GM23338 (cell line): ENCODE measurements around the gene NAP1L2. TPM values are rescaled to one million over a fixed set of nuclear protein-coding genes. Genes with fewer than 3 reads are reported as not detected.

Source experiments
- ATAC-seq: fragments of 200-7000 bp; cut with Tn5 transposase; 3 replicates; pipeline ENCODE4 v1.9.1; 2020
- DNase-seq: peaks from one replicate; pipeline ENCODE4 v3.0.0-alpha.2; 2015; ENCODE audit warnings: low spot score
- H2AFZ ChIP-seq: fragments of 200-600 bp; sonication (generic); 2 replicates; pipeline ENCODE4 v1.8.0; 2016; ENCODE audit warnings: antibody characterized with exemption, mild to moderate bottlenecking, moderate library complexity
- H3F3A ChIP-seq: fragments of 200-600 bp; sonication (generic); replicated peaks from 2 replicates; pipeline ENCODE4 v1.8.0; 2017; ENCODE audit warnings: antibody characterized with exemption, mixed run types, low read depth
- H3K27ac ChIP-seq: fragments of 200-600 bp; sonication (generic); 2 replicates; pipeline ENCODE4 v1.6.1; 2016; ENCODE audit warnings: low read depth
- H3K27me3 ChIP-seq: fragments of 200-600 bp; sonication (generic); 2 replicates; pipeline ENCODE4 v1.8.0; 2016; ENCODE audit warnings: mild to moderate bottlenecking, mixed run types, moderate library complexity; ENCODE audit not compliant: insufficient read depth
- H3K36me3 ChIP-seq: fragments of 200-600 bp; sonication (generic); 2 replicates; pipeline ENCODE4 v1.8.0; 2016; ENCODE audit warnings: mild to moderate bottlenecking; ENCODE audit not compliant: insufficient read depth
- H3K4me1 ChIP-seq: fragments of 200-600 bp; sonication (generic); 2 replicates; pipeline ENCODE4 v1.8.0; 2016; ENCODE audit warnings: mild to moderate bottlenecking, moderate library complexity; ENCODE audit not compliant: insufficient read depth
- H3K4me2 ChIP-seq: fragments of 200-600 bp; sonication (generic); 2 replicates; pipeline ENCODE4 v1.7.1; 2017; ENCODE audit warnings: mixed run types
- H3K4me3 ChIP-seq: fragments of 200-600 bp; sonication (generic); 2 replicates; pipeline ENCODE4 v1.6.1; 2016; ENCODE audit warnings: mixed run types
- H3K79me2 ChIP-seq: fragments of 200-600 bp; sonication (generic); replicated peaks from 2 replicates; pipeline ENCODE4 v1.8.0; 2017; ENCODE audit warnings: mild to moderate bottlenecking; ENCODE audit not compliant: insufficient read depth
- H3K9me2 ChIP-seq: fragments of 200-600 bp; sonication (generic); 2 replicates; pipeline ENCODE4 v1.8.0; 2017; ENCODE audit not compliant: insufficient read depth
- H4K20me1 ChIP-seq: fragments of 200-600 bp; sonication (generic); replicated peaks from 2 replicates; pipeline ENCODE4 v1.8.0; 2017; ENCODE audit warnings: mild to moderate bottlenecking; ENCODE audit not compliant: insufficient read depth
- H3K27ac Mint-ChIP-seq: 2 replicates; pipeline ENCODE4 v1.8.0; 2020; ENCODE audit warnings: inconsistent platforms, mild to moderate bottlenecking, moderate library complexity, mixed read lengths
- H3K27me3 Mint-ChIP-seq: 3 replicates; pipeline ENCODE4 v1.8.0; 2022; ENCODE audit warnings: low read depth, mild to moderate bottlenecking, moderate library complexity, mixed read lengths, inconsistent platforms; ENCODE audit not compliant: insufficient read depth, poor library complexity
- H3K36me3 Mint-ChIP-seq: 3 replicates; pipeline ENCODE4 v1.8.0; 2021; ENCODE audit warnings: low read depth, mild to moderate bottlenecking, inconsistent platforms, moderate library complexity, mixed read lengths
- H3K4me1 Mint-ChIP-seq: 3 replicates; pipeline ENCODE4 v1.8.0; 2020; ENCODE audit warnings: mild to moderate bottlenecking, inconsistent platforms, mixed read lengths
- H3K4me3 Mint-ChIP-seq: 3 replicates; pipeline ENCODE4 v1.8.0; 2021; ENCODE audit warnings: moderate library complexity, mild to moderate bottlenecking, inconsistent platforms, mixed read lengths
- H3K9me3 Mint-ChIP-seq: 3 replicates; pipeline ENCODE4 v1.8.0; 2020; ENCODE audit warnings: moderate library complexity, mild to moderate bottlenecking, inconsistent platforms, mixed read lengths
- CREB1 ChIP-seq: fragments of 250-450 bp; sonication (Bioruptor Pico); IDR thresholded peaks from 2 replicates; pipeline ENCODE4 v1.5.0; 2020; ENCODE audit warnings: low read depth, mild to moderate bottlenecking, moderate library complexity
- ETS1 ChIP-seq: IDR thresholded peaks from 2 replicates; pipeline ENCODE4 v1.6.1; 2016; ENCODE audit warnings: antibody characterized with exemption
- EZH2 ChIP-seq: fragments of 200-600 bp; sonication (generic); IDR thresholded peaks from one replicate; pipeline ENCODE4 v1.8.0; 2017; ENCODE audit warnings: antibody characterized with exemption, mild to moderate bottlenecking, low read depth; ENCODE audit not compliant: unreplicated experiment
- EZH2phosphoT487 ChIP-seq: fragments of 200-600 bp; sonication (generic); IDR thresholded peaks from one replicate; pipeline ENCODE4 v1.8.1; 2018; ENCODE audit warnings: antibody characterized with exemption; ENCODE audit not compliant: unreplicated experiment
- JUNB ChIP-seq: IDR thresholded peaks from one replicate; pipeline ENCODE4 v1.6.1; 2016; ENCODE audit warnings: antibody characterized with exemption; ENCODE audit not compliant: unreplicated experiment
- NANOG ChIP-seq: IDR thresholded peaks from 2 replicates; pipeline ENCODE4 v1.6.1; 2016; ENCODE audit warnings: antibody characterized with exemption, borderline replicate concordance
- POLR2AphosphoS5 ChIP-seq: IDR thresholded peaks from 2 replicates; pipeline ENCODE4 v1.6.1; 2016; ENCODE audit warnings: antibody characterized with exemption, low read depth
- STAT1 ChIP-seq: IDR thresholded peaks from one replicate; pipeline ENCODE4 v1.6.1; 2016; ENCODE audit warnings: antibody characterized with exemption; ENCODE audit not compliant: unreplicated experiment
- ZNF114 ChIP-seq: fragments of 250-450 bp; sonication (Bioruptor Pico); IDR thresholded peaks from 2 replicates; pipeline ENCODE4 v1.5.0; 2020; ENCODE audit warnings: mild to moderate bottlenecking, moderate library complexity
- ZNF331 ChIP-seq: fragments of 250-450 bp; sonication (Bioruptor Pico); IDR thresholded peaks from 2 replicates; pipeline ENCODE4 v1.5.0; 2020; ENCODE audit warnings: low read depth, mild to moderate bottlenecking, moderate library complexity
- ZNF462 ChIP-seq: fragments of 250-450 bp; sonication (Bioruptor Pico); IDR thresholded peaks from 2 replicates; pipeline ENCODE4 v1.5.0; 2020; ENCODE audit warnings: mild to moderate bottlenecking, moderate library complexity
- polyA plus RNA-seq: library from polyadenylated mRNA; unstranded; fragments of >200 nt; fragmentation: Nextera tagmentation; extraction: Ambion mirVana; gene quantifications from 2 replicates; pipeline ENCODE4 v1.2.1, GENCODE V29; 2016
- total RNA-seq: library from RNA; depleted of rRNA; stranded (reverse); fragments of >200 nt; shearing (Covaris generic); gene quantifications from 2 replicates; pipeline ENCODE4 v1.2.3, GENCODE V29; 2014
- TF ChIP-seq, protein P1 (sequence below), 2 experiments: fragments of 200-600 bp in 1 of 2; sonication (generic) in 1 of 2; conservative IDR thresholded peaks; 2 replicates each; pipeline versions ENCODE4 v1.5.1 to v1.6.1; 2016 to 2017; ENCODE audit warnings: antibody characterized with exemption in 2 of 2, low read depth in 2 of 2, mild to moderate bottlenecking in 2 of 2, moderate library complexity in 1 of 2
- TF ChIP-seq, protein P2 (sequence below): IDR thresholded peaks from one replicate; pipeline ENCODE4 v1.6.1; 2018; ENCODE audit warnings: antibody characterized with exemption; ENCODE audit not compliant: unreplicated experiment

The NAP1L2 gene
- total and polyA plus RNA-seq, 2 experiments from 2014 or later = 11.4 to 16.2 TPM

- Mint-ChIP-seq H3K9me3 (no peaks in the 10 kb centered on the region; the same call in 2 of the 3 replicates), H3K27me3 (no peaks in the 10 kb centered on the region), H3K36me3 (no peaks in the 10 kb centered on the region), H3K4me3 (no peak overlapping the region), H3K4me1 (no peaks in the 10 kb centered on the region), H3K27ac (no peak overlapping the region)
- peak; percentile 12 for DNase-seq
- Histone ChIP-seq H3K4me1 (no peaks in the 10 kb centered on the region), H3F3A (no peaks in the 10 kb centered on the region), H3K79me2 (no peaks in the 10 kb centered on the region), H3K27ac (no peak overlapping the region), H3K4me3 (no peak overlapping the region), H3K36me3 (no peaks in the 10 kb centered on the region), H2AFZ (no peak overlapping the region), H4K20me1 (no peaks in the 10 kb centered on the region), H3K27me3 (no peaks in the 10 kb centered on the region), H3K4me2 (no peak overlapping the region), H3K9me2 (no peaks in the 10 kb centered on the region)
- TF ChIP-seq EZH2 = no peak
- TF ChIP-seq, protein P1, sequence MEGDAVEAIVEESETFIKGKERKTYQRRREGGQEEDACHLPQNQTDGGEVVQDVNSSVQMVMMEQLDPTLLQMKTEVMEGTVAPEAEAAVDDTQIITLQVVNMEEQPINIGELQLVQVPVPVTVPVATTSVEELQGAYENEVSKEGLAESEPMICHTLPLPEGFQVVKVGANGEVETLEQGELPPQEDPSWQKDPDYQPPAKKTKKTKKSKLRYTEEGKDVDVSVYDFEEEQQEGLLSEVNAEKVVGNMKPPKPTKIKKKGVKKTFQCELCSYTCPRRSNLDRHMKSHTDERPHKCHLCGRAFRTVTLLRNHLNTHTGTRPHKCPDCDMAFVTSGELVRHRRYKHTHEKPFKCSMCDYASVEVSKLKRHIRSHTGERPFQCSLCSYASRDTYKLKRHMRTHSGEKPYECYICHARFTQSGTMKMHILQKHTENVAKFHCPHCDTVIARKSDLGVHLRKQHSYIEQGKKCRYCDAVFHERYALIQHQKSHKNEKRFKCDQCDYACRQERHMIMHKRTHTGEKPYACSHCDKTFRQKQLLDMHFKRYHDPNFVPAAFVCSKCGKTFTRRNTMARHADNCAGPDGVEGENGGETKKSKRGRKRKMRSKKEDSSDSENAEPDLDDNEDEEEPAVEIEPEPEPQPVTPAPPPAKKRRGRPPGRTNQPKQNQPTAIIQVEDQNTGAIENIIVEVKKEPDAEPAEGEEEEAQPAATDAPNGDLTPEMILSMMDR (conservative IDR thresholded peaks at IDR 0.05; ENCODE audit: low read depth in 2 of 2) = no peak
- TF ChIP-seq ETS1 = no peak
- TF ChIP-seq JUNB = no peak
- TF ChIP-seq EZH2phosphoT487 = no peak
- no peak for TF ChIP-seq ZNF331 (CRISPR knock-in tag)
- TF ChIP-seq ZNF462 = no peak
- TF ChIP-seq POLR2AphosphoS5 = no peak
- no peak for TF ChIP-seq CREB1 (CRISPR knock-in tag)
- TF ChIP-seq NANOG = no peak
- no peak for TF ChIP-seq ZNF114 (CRISPR knock-in tag)
- TF ChIP-seq STAT1 = no peak
- TF ChIP-seq, protein P2, sequence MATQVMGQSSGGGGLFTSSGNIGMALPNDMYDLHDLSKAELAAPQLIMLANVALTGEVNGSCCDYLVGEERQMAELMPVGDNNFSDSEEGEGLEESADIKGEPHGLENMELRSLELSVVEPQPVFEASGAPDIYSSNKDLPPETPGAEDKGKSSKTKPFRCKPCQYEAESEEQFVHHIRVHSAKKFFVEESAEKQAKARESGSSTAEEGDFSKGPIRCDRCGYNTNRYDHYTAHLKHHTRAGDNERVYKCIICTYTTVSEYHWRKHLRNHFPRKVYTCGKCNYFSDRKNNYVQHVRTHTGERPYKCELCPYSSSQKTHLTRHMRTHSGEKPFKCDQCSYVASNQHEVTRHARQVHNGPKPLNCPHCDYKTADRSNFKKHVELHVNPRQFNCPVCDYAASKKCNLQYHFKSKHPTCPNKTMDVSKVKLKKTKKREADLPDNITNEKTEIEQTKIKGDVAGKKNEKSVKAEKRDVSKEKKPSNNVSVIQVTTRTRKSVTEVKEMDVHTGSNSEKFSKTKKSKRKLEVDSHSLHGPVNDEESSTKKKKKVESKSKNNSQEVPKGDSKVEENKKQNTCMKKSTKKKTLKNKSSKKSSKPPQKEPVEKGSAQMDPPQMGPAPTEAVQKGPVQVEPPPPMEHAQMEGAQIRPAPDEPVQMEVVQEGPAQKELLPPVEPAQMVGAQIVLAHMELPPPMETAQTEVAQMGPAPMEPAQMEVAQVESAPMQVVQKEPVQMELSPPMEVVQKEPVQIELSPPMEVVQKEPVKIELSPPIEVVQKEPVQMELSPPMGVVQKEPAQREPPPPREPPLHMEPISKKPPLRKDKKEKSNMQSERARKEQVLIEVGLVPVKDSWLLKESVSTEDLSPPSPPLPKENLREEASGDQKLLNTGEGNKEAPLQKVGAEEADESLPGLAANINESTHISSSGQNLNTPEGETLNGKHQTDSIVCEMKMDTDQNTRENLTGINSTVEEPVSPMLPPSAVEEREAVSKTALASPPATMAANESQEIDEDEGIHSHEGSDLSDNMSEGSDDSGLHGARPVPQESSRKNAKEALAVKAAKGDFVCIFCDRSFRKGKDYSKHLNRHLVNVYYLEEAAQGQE = no peak
- peak; percentile 52; the same call in 2 of the 3 replicates for ATAC-seq
Measured at GRCh38 chrX:73239242-73239641, 24.6 kb upstream of the NAP1L2 start.
